Mucosa of rectum (tissue), 2 donors: ENCODE measurements around the gene PEF1.

Experiments used
- H3K27ac ChIP-seq, 2 donors: one replicate each; pipeline ENCODE4 v1.7.0; 2013; ENCODE audit warnings: inconsistent platforms in 2 of 2, low read depth in 2 of 2, low read length in 2 of 2
- H3K27me3 ChIP-seq, 2 donors: one replicate each; pipeline ENCODE4 v1.7.0; 2013; ENCODE audit warnings: low read length in 2 of 2; ENCODE audit not compliant: control insufficient read depth in 2 of 2, insufficient read depth in 2 of 2
- H3K36me3 ChIP-seq, 2 donors: one replicate each; pipeline ENCODE4 v1.7.0; 2013; ENCODE audit warnings: low read length in 2 of 2; ENCODE audit not compliant: control insufficient read depth in 2 of 2, insufficient read depth in 2 of 2
- H3K4me1 ChIP-seq, 2 donors: one replicate each; pipeline ENCODE4 v1.7.0; 2013; ENCODE audit warnings: low read length in 2 of 2, mild to moderate bottlenecking in 1 of 2; ENCODE audit not compliant: control insufficient read depth in 2 of 2, insufficient read depth in 2 of 2
- H3K4me3 ChIP-seq, 2 donors: one replicate each; pipeline ENCODE4 v1.7.0; 2013; ENCODE audit warnings: low read length in 2 of 2
- H3K9ac ChIP-seq, 2 donors: one replicate each; pipeline ENCODE4 v1.7.0; 2013; ENCODE audit warnings: low read length in 2 of 2, low read depth in 1 of 2, mild to moderate bottlenecking in 1 of 2
- H3K9me3 ChIP-seq, 2 donors: one replicate each; pipeline ENCODE4 v1.7.0; 2013; ENCODE audit warnings: low read length in 2 of 2; ENCODE audit not compliant: control insufficient read depth in 2 of 2
- donor health status: healthy.
- donor health status: Normal muscosa, but diverticular disease.

Gene PEF1

DNA sequence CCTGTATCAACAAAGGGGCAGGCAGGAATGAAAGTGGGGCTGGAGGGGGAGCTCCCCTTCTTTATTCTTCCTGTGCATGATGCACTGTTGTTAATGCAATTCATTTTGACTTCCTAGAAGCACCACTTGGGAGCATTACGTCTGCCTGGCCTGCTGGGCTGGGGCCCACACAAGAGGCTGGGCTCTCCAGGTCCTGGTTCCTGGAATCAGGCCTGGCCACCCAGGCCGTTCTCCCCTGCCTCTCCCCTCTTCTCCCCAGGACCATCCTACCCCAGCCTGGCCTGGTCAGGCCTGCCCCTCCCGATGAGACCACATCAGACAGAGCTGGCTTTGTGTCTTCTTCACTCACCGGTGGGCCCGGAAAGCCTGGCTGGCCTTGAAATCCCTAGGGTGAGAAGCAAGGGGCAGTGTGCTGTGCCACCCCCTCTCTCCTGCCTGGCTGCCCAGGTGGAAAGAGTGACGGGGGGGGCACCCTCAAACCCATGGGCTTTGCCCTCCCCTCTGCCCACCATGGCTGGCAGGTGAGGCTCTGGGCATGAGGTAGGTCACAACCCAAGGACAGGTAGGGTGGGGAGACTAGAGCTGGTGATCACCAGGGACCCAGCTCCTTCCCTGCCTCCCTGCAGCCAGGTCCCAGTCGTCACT is 20.7 kb upstream of the PEF1 start:
- Histone ChIP-seq H3K27ac (peak overlapping the region in 1 of 2 donors; percentile 32), H3K9ac (no peak overlapping the region), H3K4me1 (peaks cover 29 to 38% of the 10 kb centered on the region in 2 donors), H3K27me3 (no peaks in the 10 kb centered on the region), H3K4me3 (no peak overlapping the region), H3K9me3 (no peaks in the 10 kb centered on the region), H3K36me3 (no peaks in the 10 kb centered on the region)

- H3K9me3 ChIP-seq, result no peaks in the 10 kb centered on the region
- no peaks in the 10 kb centered on the region for H3K36me3 ChIP-seq
- no peak overlapping the region for H3K4me3 ChIP-seq
- H3K9ac ChIP-seq, result no peak overlapping the region
- H3K27me3 ChIP-seq, result no peaks in the 10 kb centered on the region
- peaks cover 21 to 30% of the 10 kb centered on the region in 2 donors for H3K4me1 ChIP-seq
- H3K27ac ChIP-seq, result no peak overlapping the region
These were observed 19.9 kb upstream of the PEF1 start for GRCh38 chr1:31664528-31664927.

DNA sequence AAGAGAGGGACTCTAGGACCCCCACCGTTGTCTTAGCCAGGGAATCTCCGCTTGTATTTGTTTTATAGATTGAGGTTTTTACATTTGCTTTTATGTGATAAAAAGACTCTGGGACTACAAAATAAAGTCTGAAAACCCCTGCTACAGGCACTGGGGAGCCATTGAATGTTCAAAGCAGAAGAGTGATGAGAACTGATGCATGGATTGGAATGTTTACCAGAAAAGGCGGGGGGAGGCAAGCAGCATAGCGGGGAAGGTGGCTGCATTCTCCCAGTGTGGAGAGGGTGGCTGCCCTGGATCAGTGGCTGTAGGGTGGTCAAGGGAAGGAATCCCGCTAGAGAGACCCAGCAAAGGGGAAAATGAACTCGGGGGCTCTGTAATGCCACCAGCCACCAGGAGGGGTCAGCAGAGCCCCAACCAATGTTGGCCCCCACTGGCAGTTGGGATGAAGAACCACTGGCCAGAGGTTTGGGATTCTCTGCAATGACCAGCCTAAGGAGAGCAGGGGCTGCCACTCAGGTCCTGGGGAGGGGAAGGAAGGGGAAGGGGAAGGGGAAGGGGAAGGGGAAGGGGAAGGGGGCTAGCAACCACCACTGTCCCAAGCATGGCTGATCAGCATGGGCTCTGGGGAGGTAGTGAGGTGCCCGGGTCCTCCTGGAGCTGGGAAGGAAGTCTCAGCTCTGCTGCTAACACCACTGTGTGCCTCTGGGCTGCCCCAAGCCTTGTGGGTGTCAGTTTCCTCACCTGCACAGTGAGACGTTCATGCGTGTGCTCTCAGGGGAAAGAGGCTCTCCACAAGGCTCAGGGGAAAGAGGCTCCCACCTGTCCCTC is 19.2 kb upstream of the PEF1 start:
- no peaks in the 10 kb centered on the region for H3K9me3 ChIP-seq
- no peaks in the 10 kb centered on the region for H3K27me3 ChIP-seq
- H3K9ac ChIP-seq, result no peak overlapping the region
- H3K4me3 ChIP-seq, result no peak overlapping the region
- H3K4me1 ChIP-seq, result peaks cover 16 to 23% of the 10 kb centered on the region in 2 donors
- H3K36me3 ChIP-seq, result no peaks in the 10 kb centered on the region
- H3K27ac ChIP-seq, result no peak overlapping the region

DNA sequence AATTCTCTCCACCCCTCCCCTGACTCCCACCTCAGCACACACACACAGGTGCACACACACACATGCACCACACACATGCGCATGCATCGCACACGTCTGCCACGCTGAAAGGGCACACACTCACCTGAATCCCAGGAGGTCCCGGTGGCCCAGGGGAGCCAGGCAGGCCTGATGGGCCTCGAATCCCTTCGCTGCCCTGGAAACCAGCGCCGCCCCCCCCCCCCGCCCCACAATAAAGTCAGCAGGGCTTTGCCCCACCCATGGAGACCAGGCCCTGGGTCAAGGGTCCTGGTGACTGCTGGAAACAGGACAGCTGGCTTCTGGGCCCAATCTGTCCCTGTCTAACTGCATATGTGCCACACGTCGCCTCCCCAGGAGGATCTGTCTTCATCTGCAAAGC is 17.8 kb upstream of the PEF1 start:
- no peak overlapping the region for H3K4me3 ChIP-seq
- H3K9me3 ChIP-seq, result no peaks in the 10 kb centered on the region
- H3K9ac ChIP-seq, result no peak overlapping the region
- H3K27me3 ChIP-seq, result no peaks in the 10 kb centered on the region
- H3K27ac ChIP-seq, result no peak overlapping the region
- no peaks in the 10 kb centered on the region for H3K36me3 ChIP-seq
- peaks cover 16% of the 10 kb centered on the region in 2 donors for H3K4me1 ChIP-seq

DNA sequence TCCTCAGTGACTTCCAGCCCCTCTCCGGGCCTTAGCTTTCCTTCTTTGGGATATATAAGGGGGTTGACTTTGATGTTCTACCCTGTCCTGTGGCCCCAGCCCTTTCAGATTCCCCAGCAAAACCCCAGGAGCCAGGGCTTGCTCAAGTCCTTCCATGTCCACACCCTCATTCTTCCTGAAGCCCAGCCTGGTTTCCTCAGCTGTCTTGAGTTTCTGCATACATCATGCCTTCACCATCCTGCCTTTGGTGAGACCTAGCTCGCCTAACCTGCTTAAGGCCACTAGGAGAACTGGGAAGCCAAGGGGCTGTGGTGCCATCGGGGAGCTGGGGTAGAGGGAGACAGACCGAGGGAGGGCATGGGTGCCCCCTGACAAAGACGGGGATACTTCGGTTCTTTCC is 17.2 kb upstream of the PEF1 start:
- H3K27ac ChIP-seq, result no peak overlapping the region
- no peaks in the 10 kb centered on the region for H3K27me3 ChIP-seq
- H3K36me3 ChIP-seq, result no peaks in the 10 kb centered on the region
- H3K4me3 ChIP-seq, result no peak overlapping the region
- no peaks in the 10 kb centered on the region for H3K9me3 ChIP-seq
- no peak overlapping the region for H3K9ac ChIP-seq
- peaks cover 10 to 11% of the 10 kb centered on the region in 2 donors for H3K4me1 ChIP-seq

- Histone ChIP-seq H3K27ac (no peak overlapping the region), H3K4me3 (no peak overlapping the region), H3K36me3 (no peaks in the 10 kb centered on the region), H3K9me3 (no peaks in the 10 kb centered on the region), H3K27me3 (no peaks in the 10 kb centered on the region), H3K4me1 (peaks cover 2 to 3% of the 10 kb centered on the region in 2 donors), H3K9ac (no peak overlapping the region)
These were observed 16.3 kb upstream of the PEF1 start for GRCh38 chr1:31660871-31661455.

DNA sequence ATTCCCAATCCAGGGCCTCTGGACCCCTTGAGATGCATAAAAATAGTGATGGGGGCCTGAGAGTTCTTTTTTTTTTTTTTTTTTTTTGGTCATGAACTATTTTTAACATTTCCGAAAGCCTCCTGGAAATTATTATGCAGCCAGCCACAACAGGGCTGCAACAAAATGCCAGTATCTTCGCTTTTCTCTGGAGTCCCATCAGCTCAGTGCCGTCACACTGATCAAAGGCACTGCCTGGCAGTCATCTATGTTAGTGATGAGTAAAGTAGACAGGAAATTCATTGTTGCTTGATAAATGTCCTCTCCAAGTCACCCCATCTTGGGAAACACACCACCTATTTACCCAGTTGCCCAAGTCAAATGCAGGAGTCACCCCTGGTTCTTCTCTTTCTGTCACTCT is 15.2 kb upstream of the PEF1 start:
- Histone ChIP-seq H3K36me3 (no peaks in the 10 kb centered on the region), H3K4me1 (no peaks in the 10 kb centered on the region), H3K9me3 (no peaks in the 10 kb centered on the region), H3K9ac (no peak overlapping the region), H3K27ac (no peak overlapping the region), H3K4me3 (no peak overlapping the region), H3K27me3 (no peaks in the 10 kb centered on the region)

DNA sequence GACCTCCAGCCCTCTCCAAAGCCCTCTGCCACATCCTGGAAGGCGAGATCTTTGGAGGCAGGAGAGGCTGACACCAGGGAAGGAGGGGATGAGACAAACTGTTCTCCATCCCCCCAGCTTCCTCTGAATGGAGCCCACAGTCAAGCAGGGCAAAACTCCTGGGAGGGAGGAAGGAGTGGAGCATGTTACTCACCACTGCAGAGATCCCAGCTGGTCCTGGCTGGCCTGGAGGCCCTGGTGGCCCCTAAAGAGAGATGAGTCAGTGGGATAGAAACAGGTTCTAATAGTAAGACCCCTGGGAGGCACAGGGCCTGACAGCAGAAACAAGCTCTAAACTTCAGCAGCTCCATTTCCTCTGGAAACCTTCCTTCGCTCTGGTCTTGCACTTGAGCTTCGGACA is 14.0 kb upstream of the PEF1 start:
- H3K4me1 ChIP-seq, result no peaks in the 10 kb centered on the region
- no peaks in the 10 kb centered on the region for H3K36me3 ChIP-seq
- H3K9me3 ChIP-seq, result no peaks in the 10 kb centered on the region
- H3K9ac ChIP-seq, result no peak overlapping the region
- H3K27ac ChIP-seq, result no peak overlapping the region
- H3K4me3 ChIP-seq, result no peak overlapping the region
- H3K27me3 ChIP-seq, result no peaks in the 10 kb centered on the region

DNA sequence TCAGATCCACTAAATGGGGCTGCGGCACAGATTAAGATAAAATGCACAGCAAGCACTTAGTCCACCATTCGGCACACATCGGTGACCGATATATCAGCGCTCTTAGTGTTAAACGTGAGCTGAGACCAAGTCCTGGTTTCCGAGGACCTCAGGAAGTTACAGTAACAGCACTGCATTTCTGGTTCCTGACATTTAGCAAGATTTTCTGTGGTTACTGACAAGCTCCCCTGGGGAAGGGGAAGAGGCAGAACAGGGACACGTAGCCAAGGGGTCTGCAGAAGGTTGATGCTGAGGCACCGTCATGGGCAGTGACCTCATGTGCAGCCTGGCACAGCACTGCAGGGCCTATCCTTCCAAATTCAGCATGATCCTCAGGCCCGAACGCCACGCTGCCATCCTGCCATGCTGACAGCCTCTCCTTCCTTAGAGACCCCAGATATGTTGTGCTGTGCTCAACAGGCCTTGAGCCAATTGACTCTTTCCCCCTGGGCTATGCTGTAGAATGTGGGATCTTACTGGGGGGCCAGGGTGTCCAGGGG is 13.4 kb upstream of the PEF1 start:
- Histone ChIP-seq H3K4me1 (no peaks in the 10 kb centered on the region), H3K36me3 (no peaks in the 10 kb centered on the region), H3K9me3 (no peaks in the 10 kb centered on the region), H3K27ac (no peak overlapping the region), H3K9ac (no peak overlapping the region), H3K27me3 (no peaks in the 10 kb centered on the region), H3K4me3 (no peak overlapping the region)
